Small intestine (tissue), 7 donors: ENCODE measurements around the gene ZNF410. TPM values are rescaled to one million over a fixed set of nuclear protein-coding genes. Genes with fewer than 3 reads are reported as not detected.
A peak's percentile ranks its signal among the peaks of the same experiment; 100 is the strongest.
"Not testable (repeated sequence)": the region's sequence is repeated elsewhere in the genome, so short reads cannot be mapped to it uniquely, and the experiment has no call there.

Experiments
- DNase-seq, 2 donors: peaks; one replicate each; pipeline versions ENCODE4 v3.0.0 to v3.0.0-alpha.2; 2013
- FAIRE-seq: peaks from 2 replicates; lab custom pipeline; 2012; peaks lifted over from hg19 to GRCh38; lab: Jason Lieb, UNC
- H3K27ac ChIP-seq, 3 donors: one replicate each; pipeline ENCODE4 v1.5.1; 2013; ENCODE audit warnings: low read length in 2 of 3, mild to moderate bottlenecking in 2 of 3, control low read depth in 1 of 3, inconsistent platforms in 1 of 3, low read depth in 1 of 3, moderate library complexity in 1 of 3
- H3K27me3 ChIP-seq, 3 donors: one replicate each; pipeline ENCODE4 v1.6.1; 2013; ENCODE audit warnings: low read length in 3 of 3, inconsistent platforms in 1 of 3; ENCODE audit not compliant: control insufficient read depth in 3 of 3, insufficient read depth in 3 of 3
- H3K36me3 ChIP-seq, 3 donors: one replicate each; pipeline ENCODE4 v1.6.1; 2013; ENCODE audit warnings: low read length in 3 of 3, inconsistent platforms in 1 of 3, low read depth in 1 of 3, mild to moderate bottlenecking in 1 of 3, moderate library complexity in 1 of 3; ENCODE audit not compliant: control insufficient read depth in 3 of 3, insufficient read depth in 2 of 3
- H3K4me1 ChIP-seq, 3 donors: one replicate each; pipeline ENCODE4 v1.6.1; 2013; ENCODE audit warnings: low read length in 2 of 3, inconsistent platforms in 1 of 3, low read depth in 1 of 3, mild to moderate bottlenecking in 1 of 3, moderate library complexity in 1 of 3; ENCODE audit not compliant: control insufficient read depth in 3 of 3, insufficient read depth in 2 of 3
- H3K4me3 ChIP-seq, 3 donors: one replicate each; pipeline ENCODE4 v1.5.1; 2013; ENCODE audit warnings: low read length in 3 of 3, control low read depth in 1 of 3, inconsistent platforms in 1 of 3, low read depth in 1 of 3, mild to moderate bottlenecking in 1 of 3, moderate library complexity in 1 of 3
- H3K9me3 ChIP-seq, 2 donors: one replicate each; pipeline ENCODE4 v1.6.1; 2013; ENCODE audit warnings: low read depth in 1 of 2, low read length in 1 of 2; ENCODE audit not compliant: control insufficient read depth in 2 of 2, insufficient read depth in 1 of 2
- WGBS, 3 donors: extraction: QIAGEN DNeasy Blood & Tissue Kit; methylation state at CpG; one replicate each; pipeline ENCODE4 v1.1.7; 2013; 5-methylcytosine and 5-hydroxymethylcytosine counted together
- polyA plus RNA-seq, 4 donors: library from polyadenylated mRNA; stranded (reverse) in 3 of 4; unstranded in 1 of 4; fragments of 200-250 nt in 3 of 4; fragments of 120-200 nt in 1 of 4; gene quantifications; one replicate each; pipeline versions ENCODE4 v1.2.1 to v1.2.3, GENCODE V29; 2013
- donor health status: healthy with polysubstance abuse.
- donor health status: control.
- donor health status: control.
- donor health status: Bipolar disorder and iron deficiency.
- donor health status: healthy.

ZNF410 gene
- polyA plus RNA-seq, 4 donors = 30.7 to 50.1 (median 36.7) TPM

DNA sequence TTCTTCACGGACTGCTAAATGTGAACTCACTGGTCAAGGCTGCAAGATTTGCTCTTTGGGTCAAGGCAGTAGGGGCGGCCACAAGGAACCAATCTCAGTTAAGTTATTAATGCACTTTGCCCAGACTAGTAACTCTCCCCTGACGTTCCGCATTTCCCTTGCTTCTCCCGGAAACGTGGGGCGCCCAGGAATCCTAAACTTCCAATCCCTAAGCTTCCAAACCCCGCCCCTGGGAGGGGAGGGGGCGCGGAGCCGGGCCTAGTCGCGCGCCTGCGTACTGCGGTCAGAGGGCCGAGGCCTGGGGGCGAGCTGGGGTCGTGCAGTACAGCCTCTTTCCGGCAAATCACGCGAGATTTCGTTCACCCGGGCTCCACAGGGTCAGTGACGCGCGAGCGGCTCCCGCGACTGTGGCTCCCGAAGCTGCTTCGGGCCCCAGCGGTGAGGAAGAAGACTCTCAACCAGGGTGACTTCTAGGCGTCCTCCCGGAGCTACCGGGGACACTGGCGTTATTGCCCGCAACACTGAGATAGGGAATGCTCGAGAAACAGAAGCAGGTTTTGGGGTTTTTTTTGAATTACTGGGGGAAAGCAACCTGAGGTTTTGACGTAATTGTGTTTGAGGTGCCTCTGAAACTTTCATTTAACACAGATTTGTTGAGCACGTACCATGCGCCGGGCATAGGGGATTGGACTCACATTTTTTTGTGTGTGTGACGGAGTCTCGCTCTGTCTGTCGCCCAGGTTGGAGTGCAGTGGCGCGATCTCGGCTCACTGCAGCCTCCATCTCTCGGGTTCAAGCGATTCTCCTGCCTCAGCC, 34.9 kb upstream of the ZNF410 start, which contains the start of gene PTGR2:
Gene PTGR2 (plus strand): TSS at position 265 of the 816 bp plus-strand sequence. CDS start 7,032 bp downstream, outside the sequence.
- no peaks in the 10 kb centered on the region for H3K9me3 ChIP-seq
- DNase-seq (peak; percentile 98), FAIRE-seq (no peak)
- H3K27me3 ChIP-seq = no peaks in the 10 kb centered on the region
- H3K4me3 ChIP-seq = peak within 1 kb of the TSS; percentile 51 to 70 (median 65)
- H3K36me3 ChIP-seq = no peaks in the 10 kb centered on the region
- H3K4me1 ChIP-seq = peaks cover 0 to 25% (median 3%) of the 10 kb centered on the region in 3 donors
- 0 to 1% (median 1%) methylated on average over 51 of the region's 51 CpGs for WGBS, 3 donors
- H3K27ac ChIP-seq = peak within 1 kb of the TSS; percentile 79 to 99 (median 91)

GRCh38 chr14:73859145-73859544, 27.5 kb upstream of the ZNF410 start:
- no peak for DNase-seq
- H3K4me1 ChIP-seq = peaks cover 0 to 19% (median 9%) of the 10 kb centered on the region in 3 donors
- FAIRE-seq = no peak
- H3K27ac ChIP-seq = no peak overlapping the region
- H3K4me3 ChIP-seq = no peak overlapping the region
- peaks cover 0 to 15% (median 0%) of the 10 kb centered on the region in 3 donors for H3K36me3 ChIP-seq
- H3K27me3 ChIP-seq = no peaks in the 10 kb centered on the region
- no peaks in the 10 kb centered on the region for H3K9me3 ChIP-seq

GRCh38 chr14:73861073-73861472, 25.6 kb upstream of the ZNF410 start:
- DNase-seq (peak; percentile 39 to 50), FAIRE-seq (no peak)
- Histone ChIP-seq H3K9me3 (no peaks in the 10 kb centered on the region), H3K4me3 (no peak overlapping the region), H3K27ac (peak overlapping the region; percentile 62 to 80 (median 63)), H3K27me3 (no peaks in the 10 kb centered on the region), H3K36me3 (peaks cover 0 to 15% (median 2%) of the 10 kb centered on the region in 3 donors), H3K4me1 (peaks cover 0 to 24% (median 12%) of the 10 kb centered on the region in 3 donors)
- 47 to 72% (median 55%) methylated on average over 5 of the region's 5 CpGs for WGBS, 3 donors

DNA sequence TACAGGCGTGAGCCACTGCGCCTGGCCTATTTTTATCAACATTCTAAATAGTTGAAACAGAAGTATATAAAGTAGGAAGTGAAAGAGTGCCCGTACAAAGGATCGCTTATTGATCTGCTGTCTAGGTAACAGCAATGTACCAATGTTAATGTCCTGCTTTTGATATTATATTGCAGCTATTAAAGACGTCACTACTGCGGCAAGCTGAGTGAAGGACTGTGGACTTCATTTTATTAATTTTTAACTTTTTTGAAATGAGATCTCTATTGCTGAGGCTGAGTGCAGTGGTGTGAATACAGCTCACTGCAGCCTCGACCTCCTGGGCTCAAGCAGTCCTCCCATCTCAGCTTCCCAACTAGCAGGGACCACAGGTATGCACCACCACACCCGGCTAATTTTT, 24.2 kb upstream of the ZNF410 start:
- Histone ChIP-seq H3K4me1 (peaks cover 0 to 24% (median 12%) of the 10 kb centered on the region in 3 donors), H3K27me3 (no peaks in the 10 kb centered on the region), H3K9me3 (no peaks in the 10 kb centered on the region), H3K4me3 (no peak overlapping the region), H3K36me3 (peaks cover 0 to 15% (median 2%) of the 10 kb centered on the region in 3 donors), H3K27ac (peak overlapping the region; percentile 20 to 70 (median 32))
- no peak for FAIRE-seq
- WGBS, 3 donors = 20 to 66% (median 43%) methylated on average over 8 of the region's 8 CpGs
- DNase-seq = peak; percentile 79 to 93

DNA sequence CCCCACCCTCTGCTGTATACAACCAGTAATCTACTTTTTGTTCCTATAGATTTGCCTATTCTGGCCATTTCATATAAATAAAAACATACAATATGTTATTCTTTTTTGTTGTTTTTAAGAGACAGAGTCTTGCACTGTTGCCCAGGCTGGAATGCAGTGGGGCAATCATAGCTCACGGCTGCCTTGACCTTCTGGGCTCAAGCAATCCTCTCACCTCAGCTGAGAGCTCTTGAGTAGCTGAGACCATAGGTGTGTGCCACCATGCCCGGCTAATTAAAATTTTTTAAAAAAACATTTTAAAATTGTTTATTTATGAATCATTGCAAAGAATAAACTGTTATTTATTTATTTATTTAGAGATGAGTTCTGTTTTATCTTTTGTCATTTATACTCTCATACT, 23.4 kb upstream of the ZNF410 start:
- WGBS, 3 donors = 70 to 89% (median 85%) methylated on average over 2 of the region's 2 CpGs

GRCh38 chr14:73865534-73866113, 21.0 kb upstream of the ZNF410 start:
- Histone ChIP-seq H3K27me3 (no peaks in the 10 kb centered on the region), H3K4me1 (peaks cover 0 to 24% (median 12%) of the 10 kb centered on the region in 3 donors), H3K4me3 (no peak overlapping the region), H3K36me3 (peaks cover 0 to 12% (median 2%) of the 10 kb centered on the region in 3 donors), H3K27ac (peak overlapping the region in 2 of 3 donors; percentile 3 to 16), H3K9me3 (no peaks in the 10 kb centered on the region)
- WGBS, 3 donors = 55 to 79% (median 55%) methylated on average over 8 of the region's 8 CpGs
- FAIRE-seq = no peak
- peak; percentile 27 to 69 for DNase-seq

More for the DNA sequence above, 23.4 kb upstream of the ZNF410 start:
- Histone ChIP-seq H3K27ac (no peak overlapping the region), H3K4me3 (no peak overlapping the region), H3K9me3 (no peaks in the 10 kb centered on the region), H3K27me3 (no peaks in the 10 kb centered on the region), H3K36me3 (peaks cover 0 to 15% (median 2%) of the 10 kb centered on the region in 3 donors), H3K4me1 (peaks cover 0 to 24% (median 12%) of the 10 kb centered on the region in 3 donors)
- no peak for DNase-seq
- FAIRE-seq = no peak

GRCh38 chr14:73869754-73870153, 16.9 kb upstream of the ZNF410 start:
- not testable (repeated sequence) for DNase-seq, H3K36me3 ChIP-seq, FAIRE-seq, H3K4me1 ChIP-seq, H3K4me3 ChIP-seq, H3K27ac ChIP-seq, H3K27me3 ChIP-seq, H3K9me3 ChIP-seq
- 92 to 98% (median 96%) methylated on average over 10 to 11 of the region's 11 CpGs for WGBS, 3 donors

DNA sequence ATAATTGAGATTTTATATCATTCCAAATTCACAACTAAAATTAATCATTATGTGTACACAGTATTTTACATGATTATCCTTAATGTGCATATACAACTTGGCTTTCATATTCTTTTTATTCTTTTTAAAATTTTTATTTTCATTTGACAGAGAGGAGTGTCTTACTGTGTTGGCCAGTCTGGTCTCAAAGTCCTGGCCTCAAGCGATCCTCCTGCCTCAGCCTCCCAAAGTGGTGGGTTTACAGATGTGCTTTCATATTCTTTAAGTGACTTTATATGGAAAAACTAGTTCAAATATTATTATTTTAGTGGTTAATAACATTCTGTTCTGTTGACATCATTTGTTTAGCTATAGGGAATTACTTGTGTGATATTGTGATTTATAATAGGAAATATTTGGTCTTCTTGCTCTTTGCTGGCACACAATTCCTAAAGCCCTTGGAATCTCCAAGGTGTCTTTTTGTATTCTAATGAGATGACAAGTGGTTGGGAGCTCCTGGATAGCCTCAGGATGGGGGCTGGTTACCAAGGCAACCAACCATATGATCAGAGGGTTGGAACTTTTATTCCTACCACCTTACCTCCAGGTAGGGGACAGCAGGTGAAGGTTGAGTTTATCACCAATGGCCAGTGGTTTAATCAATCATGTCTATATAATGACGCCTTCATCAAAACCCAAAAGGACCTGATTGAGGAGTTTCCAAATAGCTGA, 16.0 kb upstream of the ZNF410 start:
- Histone ChIP-seq H3K9me3 (no peaks in the 10 kb centered on the region), H3K27ac (no peak overlapping the region), H3K4me3 (no peak overlapping the region), H3K4me1 (no peaks in the 10 kb centered on the region), H3K36me3 (no peaks in the 10 kb centered on the region), H3K27me3 (no peaks in the 10 kb centered on the region)
- no peak for FAIRE-seq
- no peak for DNase-seq
- WGBS, 3 donors = 88 to 98% (median 96%) methylated on average over 2 of the region's 2 CpGs
